HCT116 (cell line): ENCODE results near the gene MCCD1. TPM values are rescaled to one million over a fixed set of nuclear protein-coding genes. Genes with fewer than 3 reads are reported as not detected.
A peak's percentile ranks its signal among the peaks of the same experiment; 100 is the strongest.

ENCODE experiments used
- ATAC-seq: fragments of 200-7000 bp; cut with Tn5 transposase; 2 replicates; pipeline ENCODE4 v1.9.1; 2020; ENCODE audit warnings: mild to moderate bottlenecking, moderate library complexity
- BruUV-seq: library from RNA; stranded (reverse); fragments of 400-500 nt; replicated peaks from 2 replicates; lab custom pipeline; 2021; lab: Mats Ljungman, UMichigan
- CTCF ChIA-PET: fragments of 300-600 bp; sonication (Branson Sonifier 250); formaldehyde crosslinking; loops from one replicate; lab custom pipeline; 2021; ENCODE audit warnings: antibody characterized with exemption; lab: Charles Lee
- POLR2A ChIA-PET: fragments of 300-600, 350-600 bp; sonication (Branson Sonifier 250); formaldehyde crosslinking; loops from one replicate; lab custom pipeline; 2021; ENCODE audit warnings: antibody characterized with exemption; lab: Charles Lee
- RAD21 ChIA-PET, 2 experiments: fragments of 300-600 bp; sonication (Branson Sonifier 250); formaldehyde crosslinking; loops; one replicate each; lab custom pipeline; 2023; ENCODE audit warnings: low total read pairs in 2 of 2; ENCODE audit not compliant: uncharacterized antibody in 2 of 2, unreplicated experiment in 2 of 2, low non-redundant PET in 1 of 2; lab: Charles Lee
- DNase-seq: peaks from one replicate; pipeline ENCODE4 v3.0.0-alpha.2; 2010; ENCODE audit warnings: low read depth, low spot score
- H2AFZ ChIP-seq: fragments of 200-600 bp; shearing (Covaris generic), sonication (generic); 2 replicates; pipeline ENCODE4 v1.6.1; 2017; ENCODE audit warnings: low read depth, mixed run types, mixed read lengths, antibody characterized with exemption, low read length; ENCODE audit not compliant: poor library complexity, severe bottlenecking
- H3K27ac ChIP-seq: 2 replicates; pipeline ENCODE4 v1.5.1; 2012; ENCODE audit warnings: low read depth, low read length
- H3K27me3 ChIP-seq: fragments of 200-600 bp; sonication (generic); 2 replicates; pipeline ENCODE4 v1.6.1; 2016; ENCODE audit warnings: mixed run types, low read length, mixed read lengths; ENCODE audit not compliant: insufficient read depth
- H3K36me3 ChIP-seq, 2 experiments: fragments of 200-500 bp in 1 of 2; fragments of 200-600 bp in 1 of 2; sonication (Bioruptor generic) in 1 of 2; sonication (generic) in 1 of 2; 2 replicates each; pipeline versions ENCODE4 v1.5.1 to v1.6.1; 2014 to 2016; ENCODE audit warnings: low read length in 2 of 2, inconsistent platforms in 1 of 2, mixed read lengths in 1 of 2, mixed run types in 1 of 2; ENCODE audit not compliant: insufficient read depth in 2 of 2, control insufficient read depth in 1 of 2
- H3K4me1 ChIP-seq, 2 experiments: fragments of 200-600 bp in 1 of 2; sonication (generic) in 1 of 2; 2 replicates each; pipeline versions ENCODE4 v1.5.1 to v1.6.1; 2012 to 2017; ENCODE audit warnings: low read length in 2 of 2, inconsistent platforms in 1 of 2, mild to moderate bottlenecking in 1 of 2, mixed read lengths in 1 of 2, mixed run types in 1 of 2, moderate library complexity in 1 of 2; ENCODE audit not compliant: insufficient read depth in 2 of 2, control insufficient read depth in 1 of 2
- H3K4me2 ChIP-seq: fragments of 200-600 bp; sonication (generic); 2 replicates; pipeline ENCODE4 v1.6.1; 2017; ENCODE audit warnings: mixed run types, low read length, mixed read lengths
- H3K4me3 ChIP-seq, 2 experiments: fragments of 200-600 bp in 1 of 2; sonication (generic) in 1 of 2; replicated peaks in 1 of 2; 2 replicates each; pipeline ENCODE4 v1.5.1; 2011 to 2016; ENCODE audit warnings: low read length in 2 of 2, control low read depth in 1 of 2, low read depth in 1 of 2, mild to moderate bottlenecking in 1 of 2, mixed read lengths in 1 of 2, mixed run types in 1 of 2
- H3K79me2 ChIP-seq: fragments of 200-600 bp; sonication (generic); 2 replicates; pipeline ENCODE4 v1.6.1; 2017; ENCODE audit warnings: mild to moderate bottlenecking, mixed run types, low read length, moderate library complexity, mixed read lengths; ENCODE audit not compliant: insufficient read depth
- H3K9ac ChIP-seq: fragments of 200-600 bp; sonication (generic); 2 replicates; pipeline ENCODE4 v1.6.1; 2016; ENCODE audit warnings: low read length, mixed read lengths
- H3K9me2 ChIP-seq: fragments of 200-600 bp; sonication (generic), shearing (Covaris generic); 2 replicates; pipeline ENCODE4 v1.6.1; 2017; ENCODE audit warnings: mixed run types, mild to moderate bottlenecking, moderate library complexity; ENCODE audit not compliant: insufficient read depth
- H3K9me3 ChIP-seq, 2 experiments: fragments of 200-500 bp in 1 of 2; fragments of 200-600 bp in 1 of 2; sonication (Bioruptor generic) in 1 of 2; sonication (generic) in 1 of 2; 2 replicates each; pipeline ENCODE4 v1.6.1; 2014 to 2017; ENCODE audit warnings: low read length in 2 of 2, mixed read lengths in 2 of 2, inconsistent platforms in 1 of 2, low read depth in 1 of 2, mild to moderate bottlenecking in 1 of 2, mixed run types in 1 of 2, moderate library complexity in 1 of 2; ENCODE audit not compliant: control insufficient read depth in 1 of 2, insufficient read depth in 1 of 2
- H4K20me1 ChIP-seq: fragments of 200-600 bp; sonication (generic), shearing (Covaris generic); 2 replicates; pipeline ENCODE4 v1.6.1; 2017; ENCODE audit warnings: mixed run types, mild to moderate bottlenecking, moderate library complexity; ENCODE audit not compliant: insufficient read depth
- ATF3 ChIP-seq: IDR thresholded peaks from 2 replicates; pipeline ENCODE4 v1.6.1; 2012
- CBX3 ChIP-seq: IDR thresholded peaks from 2 replicates; pipeline ENCODE4 v1.6.1; 2012; ENCODE audit warnings: low read depth
- CEBPB ChIP-seq: IDR thresholded peaks from 2 replicates; pipeline ENCODE4 v1.6.1; 2012; ENCODE audit warnings: low read depth
- CTCF ChIP-seq, 3 experiments: fragments of 200-600 bp in 1 of 3; sonication (generic) in 1 of 3; IDR thresholded peaks in 2 of 3; conservative IDR thresholded peaks in 1 of 3; 2 replicates each; pipeline ENCODE4 v1.5.1; 2012 to 2017; ENCODE audit warnings: low read depth in 2 of 3, low read length in 2 of 3, antibody characterized with exemption in 1 of 3, borderline replicate concordance in 1 of 3, control low read depth in 1 of 3, mild to moderate bottlenecking in 1 of 3, mixed read lengths in 1 of 3, mixed run types in 1 of 3, moderate library complexity in 1 of 3; ENCODE audit not compliant: insufficient read depth in 1 of 3
- EGR1 ChIP-seq: IDR thresholded peaks from 2 replicates; pipeline ENCODE4 v1.6.1; 2012; ENCODE audit warnings: low read depth
- EZH2 ChIP-seq: fragments of 200-600 bp; sonication (generic); IDR thresholded peaks from 2 replicates; pipeline ENCODE4 v1.6.1; 2017; ENCODE audit warnings: antibody characterized with exemption, mixed run types
- EZH2phosphoT487 ChIP-seq: fragments of 200-600 bp; IDR thresholded peaks from 2 replicates; pipeline ENCODE4 v1.6.1; 2018; ENCODE audit warnings: antibody characterized with exemption, borderline replicate concordance
- POLR2A ChIP-seq: IDR thresholded peaks from 2 replicates; pipeline ENCODE4 v1.7.0; 2011; ENCODE audit warnings: borderline replicate concordance; ENCODE audit not compliant: insufficient read depth, insufficient read length; ENCODE audit errors: extremely low read depth
- REST ChIP-seq: IDR thresholded peaks from 2 replicates; pipeline ENCODE4 v1.6.1; 2012; ENCODE audit warnings: low read depth
- SP1 ChIP-seq: IDR thresholded peaks from 2 replicates; pipeline ENCODE4 v1.6.1; 2012; ENCODE audit warnings: low read depth
- ZFX ChIP-seq: fragments of 450-650 bp; IDR thresholded peaks from 2 replicates; pipeline ENCODE4 v1.6.1; 2017
- intact Hi-C: fragments of 100-400 bp; cut with micrococcal nuclease; formaldehyde crosslinking; loops from 2 replicates; pipeline ENCODE4 v1.10.0; 2022
- total RNA-seq: library from RNA; stranded (reverse); gene quantifications from one replicate; pipeline ENCODE4 v1.2.1, GENCODE V29; 2021; ENCODE audit not compliant: unreplicated experiment

MCCD1 gene
- total RNA-seq, 1 experiment from 2014 or later = not detected

DNA sequence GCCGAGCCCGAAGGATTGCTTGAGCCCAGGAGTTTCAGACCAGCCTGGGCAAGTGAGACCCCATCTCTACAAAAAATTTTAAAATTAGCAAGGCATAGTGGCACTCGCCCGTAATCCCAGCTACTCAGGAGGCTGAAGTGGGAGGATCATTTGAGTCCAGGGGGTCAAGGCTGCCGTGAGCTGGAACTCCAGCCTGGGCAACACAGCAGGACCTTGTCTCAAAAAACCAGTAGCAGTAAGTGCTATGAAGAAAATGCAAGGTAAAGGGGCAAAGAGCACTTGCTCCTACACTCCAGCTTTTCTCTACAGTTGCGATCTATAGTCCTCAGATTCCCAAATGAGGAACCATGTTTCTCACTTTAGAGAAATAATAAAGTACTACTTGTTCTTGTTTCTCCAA is 14.9 kb downstream of the MCCD1 start:
- Histone ChIP-seq H4K20me1 (peaks cover 24% of the 10 kb centered on the region; the same call in 1 of the 2 replicates), H3K9me2 (no peaks in the 10 kb centered on the region), H3K4me2 (peak overlapping the region; percentile 85), H3K27ac (peak overlapping the region; percentile 96; the same call in 1 of the 2 replicates), H3K4me1 (peaks cover 25 to 48% of the 10 kb centered on the region in 2 experiments), H3K9me3 (no peaks in the 10 kb centered on the region), H3K36me3 (peaks cover 19 to 21% of the 10 kb centered on the region in 2 experiments), H3K4me3 (peak overlapping the region; percentile 85 to 98; a peak in 3 of 4 replicates), H3K27me3 (no peaks in the 10 kb centered on the region), H3K9ac (no peak overlapping the region), H2AFZ (no peak overlapping the region), H3K79me2 (peaks cover 51% of the 10 kb centered on the region)
- RAD21 ChIA-PET = no interaction called here
- CTCF ChIA-PET = no interaction called here
- ATAC-seq = no peak
- no TSS peak for BruUV-seq
- POLR2A ChIA-PET = interaction anchor here (0.7 to 2.4 kb wide), 2 partner anchors 39 to 121 kb away, joined by 3 to 8 read pairs; partner anchors contain the start of genes CSNK2B and GPANK1
- no peak for TF ChIP-seq POLR2A
- no peak for TF ChIP-seq REST
- no peak for TF ChIP-seq EGR1
- TF ChIP-seq SP1 = no peak
- TF ChIP-seq EZH2phosphoT487 = no peak
- TF ChIP-seq ATF3 = no peak
- TF ChIP-seq CTCF (IDR thresholded peaks at IDR 0.05 in 2 of 3, conservative IDR thresholded peaks at IDR 0.05 in 1 of 3; ENCODE audit: borderline replicate concordance in 1 of 3, insufficient read depth in 1 of 3, low read depth in 2 of 3, low read length in 2 of 3) = no peak
- TF ChIP-seq EZH2 = no peak
- TF ChIP-seq ZFX = no peak
- no peak for TF ChIP-seq CBX3
- no peak for TF ChIP-seq CEBPB
- DNase-seq = no peak
- intact Hi-C loops = loop anchor here (10.0 kb wide), 1 partner anchor 291 kb away; no protein-coding TSS in a partner anchor
